Lower lobe of right lung (tissue), 2 donors: ENCODE measurements around the gene RXRB. TPM values are rescaled to one million over a fixed set of nuclear protein-coding genes. Genes with fewer than 3 reads are reported as not detected.

Experiments used
- ATAC-seq, 2 donors: fragments of 200-7000 bp; cut with Tn5 transposase; one replicate each; pipeline ENCODE4 v1.9.1; 2020 to 2022; ENCODE audit warnings: mild to moderate bottlenecking in 2 of 2, moderate library complexity in 2 of 2
- DNase-seq: peaks from one replicate; pipeline ENCODE4 v3.0.0-alpha.2; 2020
- H3K27ac ChIP-seq: fragments of 200-600 bp; one replicate; pipeline ENCODE4 v1.8.0; 2022
- H3K27me3 ChIP-seq: fragments of 200-600 bp; one replicate; pipeline ENCODE4 v1.8.0; 2022; ENCODE audit warnings: low read depth
- H3K36me3 ChIP-seq: fragments of 200-600 bp; one replicate; pipeline ENCODE4 v1.8.0; 2022; ENCODE audit warnings: mild to moderate bottlenecking
- H3K4me1 ChIP-seq: fragments of 200-600 bp; one replicate; pipeline ENCODE4 v1.8.0; 2022
- H3K4me3 ChIP-seq: fragments of 200-600 bp; one replicate; pipeline ENCODE4 v1.8.0; 2022; ENCODE audit warnings: mild to moderate bottlenecking
- H3K9me3 ChIP-seq: fragments of 200-600 bp; one replicate; pipeline ENCODE4 v1.8.0; 2022
- CTCF ChIP-seq: fragments of 200-600 bp; IDR thresholded peaks from one replicate; pipeline ENCODE4 v1.8.0; 2022; ENCODE audit warnings: antibody characterized with exemption, mild to moderate bottlenecking
- intact Hi-C: fragments of 100-400 bp; cut with DNase I; formaldehyde crosslinking; loops from one replicate; pipeline ENCODE4 v1.11.0; 2022
- total RNA-seq: library from RNA; stranded (reverse); fragmentation: NEBNext Ultra II Directional; extraction: Animal tissue kit (Norgen Biotek cat#: 25700); gene quantifications from one replicate; pipeline ENCODE4 v1.2.1, GENCODE V29; 2021
- donor health status: DM: no; HTN: yes; CAD: no; lungs with severe emphysema.

RXRB gene
- total RNA-seq, 1 donor from 2014 or later: 47.4 TPM

GRCh38 chr6:33198853-33199436 is 1.5 kb downstream of the RXRB start:
- no peak for TF ChIP-seq CTCF
- no peak for ATAC-seq
- DNase-seq: no peak
- H3K36me3 ChIP-seq: peaks cover 56% of the 10 kb centered on the region
- peaks cover 53% of the 10 kb centered on the region for H3K4me1 ChIP-seq
- H3K9me3 ChIP-seq: no peaks in the 10 kb centered on the region
- no peaks in the 10 kb centered on the region for H3K27me3 ChIP-seq
- intact Hi-C loops: no loop called here
- peak overlapping the region; percentile 88 for H3K4me3 ChIP-seq
- peak overlapping the region; percentile 95 for H3K27ac ChIP-seq

GRCh38 chr6:33198159-33198852 is 2.2 kb downstream of the RXRB start:
- H3K4me3 ChIP-seq: no peak overlapping the region
- no peak overlapping the region for H3K27ac ChIP-seq
- no peaks in the 10 kb centered on the region for H3K27me3 ChIP-seq
- intact Hi-C loops: no loop called here
- H3K36me3 ChIP-seq: peaks cover 51% of the 10 kb centered on the region
- DNase-seq: no peak
- no peak for TF ChIP-seq CTCF
- no peak for ATAC-seq
- H3K9me3 ChIP-seq: no peaks in the 10 kb centered on the region
- peaks cover 46% of the 10 kb centered on the region for H3K4me1 ChIP-seq

- Histone ChIP-seq H3K27ac (no peak overlapping the region), H3K27me3 (no peaks in the 10 kb centered on the region), H3K4me3 (no peak overlapping the region), H3K4me1 (peaks cover 44% of the 10 kb centered on the region), H3K36me3 (peaks cover 43% of the 10 kb centered on the region), H3K9me3 (no peaks in the 10 kb centered on the region)
- ATAC-seq: peak; percentile 36 to 57
- intact Hi-C loops: no loop called here
- peak; percentile 69 for DNase-seq
- peak; percentile 69 for TF ChIP-seq CTCF
These were observed 2.9 kb downstream of the RXRB start for GRCh38 chr6:33197431-33198048.

GRCh38 chr6:33195304-33196165 is 4.9 kb downstream of the RXRB start:
- Histone ChIP-seq H3K27ac (no peak overlapping the region), H3K27me3 (peaks cover 18% of the 10 kb centered on the region), H3K4me1 (peaks cover 44% of the 10 kb centered on the region), H3K9me3 (no peaks in the 10 kb centered on the region), H3K4me3 (no peak overlapping the region), H3K36me3 (peaks cover 37% of the 10 kb centered on the region)
- DNase-seq: no peak
- no peak for ATAC-seq
- TF ChIP-seq CTCF: no peak
- intact Hi-C loops: no loop called here

- no peak for TF ChIP-seq CTCF
- Histone ChIP-seq H3K36me3 (peaks cover 37% of the 10 kb centered on the region), H3K9me3 (no peaks in the 10 kb centered on the region), H3K4me1 (peaks cover 43% of the 10 kb centered on the region), H3K27me3 (peaks cover 20% of the 10 kb centered on the region), H3K4me3 (no peak overlapping the region), H3K27ac (no peak overlapping the region)
- ATAC-seq (no peak), DNase-seq (no peak)
- intact Hi-C loops: no loop called here
These were observed 6.0 kb downstream of the RXRB start for GRCh38 chr6:33194431-33194979.
